HL-60 (cell line): ENCODE data around the gene PDE2A.

Source experiments
- DNase-seq, 2 experiments: peaks; one replicate each; pipeline ENCODE4 v3.0.0-alpha.2; 2010 to 2020; ENCODE audit warnings: low read depth in 1 of 2, low spot score in 1 of 2
- H3K27ac ChIP-seq: fragments of 250-450 bp; sonication (Bioruptor Pico); replicated peaks from 2 replicates; pipeline ENCODE4 v1.5.1; 2020; ENCODE audit warnings: mild to moderate bottlenecking, moderate library complexity
- H3K27me3 ChIP-seq: fragments of 250-450 bp; sonication (Bioruptor Pico); 2 replicates; pipeline ENCODE4 v1.5.1; 2021; ENCODE audit warnings: mild to moderate bottlenecking, moderate library complexity; ENCODE audit not compliant: insufficient read depth, poor library complexity, severe bottlenecking
- H3K4me3 ChIP-seq: replicated peaks from 2 replicates; pipeline ENCODE4 v1.5.1; 2011; ENCODE audit warnings: mild to moderate bottlenecking, control low read depth, low read length; ENCODE audit not compliant: insufficient read depth
- GABPA ChIP-seq: IDR thresholded peaks from 2 replicates; pipeline ENCODE4 v1.6.1; 2012; ENCODE audit warnings: low read depth
- POLR2AphosphoS5 ChIP-seq: IDR thresholded peaks from 2 replicates; pipeline ENCODE4 v1.6.1; 2012; ENCODE audit warnings: low read depth
- SPI1 ChIP-seq: IDR thresholded peaks from 2 replicates; pipeline ENCODE4 v1.6.1; 2012; ENCODE audit warnings: low read depth, mild to moderate bottlenecking, borderline replicate concordance
- TF ChIP-seq, protein P1 (sequence below): IDR thresholded peaks from 2 replicates; pipeline ENCODE4 v1.6.1; 2012; ENCODE audit warnings: low read depth; ENCODE audit not compliant: insufficient replicate concordance
- TF ChIP-seq, protein P2 (sequence below): IDR thresholded peaks from one replicate; pipeline ENCODE4 v1.5.1; 2011; ENCODE audit warnings: low read length, control low read depth, inconsistent platforms; ENCODE audit not compliant: insufficient read depth

Gene PDE2A

DNA sequence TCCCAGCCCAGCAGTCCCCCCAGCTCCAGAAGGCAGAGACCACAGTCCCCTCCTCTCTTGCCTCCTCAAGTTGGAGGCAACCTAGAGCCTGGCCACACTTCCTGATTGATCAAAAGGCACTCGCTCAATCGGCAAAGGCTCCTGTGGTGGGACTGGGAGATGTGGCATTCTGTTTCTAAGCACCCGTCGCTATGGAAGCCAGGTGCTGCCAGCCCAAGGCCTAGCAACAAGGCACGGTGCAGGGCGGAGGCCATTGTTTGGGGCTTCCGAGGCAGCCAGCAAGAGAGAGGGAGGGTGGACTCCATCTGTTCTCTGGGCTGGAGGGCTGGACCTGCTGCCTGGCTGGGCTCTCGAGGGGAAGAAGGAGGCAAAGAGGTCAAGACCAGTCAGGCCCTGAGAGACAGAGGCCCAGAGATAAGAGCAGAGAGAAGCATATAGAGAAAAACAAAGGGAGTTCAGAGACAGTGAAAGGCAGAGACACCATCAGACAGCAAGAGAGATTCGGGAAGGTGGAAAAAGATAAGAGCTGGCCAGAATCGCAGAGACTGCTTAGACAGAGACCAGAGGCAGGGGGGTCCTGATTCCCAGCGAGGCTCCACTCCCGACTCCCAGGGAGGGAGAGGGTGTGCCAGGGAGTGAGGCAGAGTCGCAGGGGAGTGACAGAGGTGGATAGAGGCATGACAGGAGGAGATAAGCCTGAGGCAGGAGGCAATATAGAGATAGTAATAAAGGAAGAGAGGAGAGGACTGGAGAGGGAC lies 21.2 kb downstream of the PDE2A start:
- no peak overlapping the region for H3K27ac ChIP-seq
- no peaks in the 10 kb centered on the region for H3K27me3 ChIP-seq
- no peak overlapping the region for H3K4me3 ChIP-seq
- no peak for DNase-seq
- TF ChIP-seq, protein P1, sequence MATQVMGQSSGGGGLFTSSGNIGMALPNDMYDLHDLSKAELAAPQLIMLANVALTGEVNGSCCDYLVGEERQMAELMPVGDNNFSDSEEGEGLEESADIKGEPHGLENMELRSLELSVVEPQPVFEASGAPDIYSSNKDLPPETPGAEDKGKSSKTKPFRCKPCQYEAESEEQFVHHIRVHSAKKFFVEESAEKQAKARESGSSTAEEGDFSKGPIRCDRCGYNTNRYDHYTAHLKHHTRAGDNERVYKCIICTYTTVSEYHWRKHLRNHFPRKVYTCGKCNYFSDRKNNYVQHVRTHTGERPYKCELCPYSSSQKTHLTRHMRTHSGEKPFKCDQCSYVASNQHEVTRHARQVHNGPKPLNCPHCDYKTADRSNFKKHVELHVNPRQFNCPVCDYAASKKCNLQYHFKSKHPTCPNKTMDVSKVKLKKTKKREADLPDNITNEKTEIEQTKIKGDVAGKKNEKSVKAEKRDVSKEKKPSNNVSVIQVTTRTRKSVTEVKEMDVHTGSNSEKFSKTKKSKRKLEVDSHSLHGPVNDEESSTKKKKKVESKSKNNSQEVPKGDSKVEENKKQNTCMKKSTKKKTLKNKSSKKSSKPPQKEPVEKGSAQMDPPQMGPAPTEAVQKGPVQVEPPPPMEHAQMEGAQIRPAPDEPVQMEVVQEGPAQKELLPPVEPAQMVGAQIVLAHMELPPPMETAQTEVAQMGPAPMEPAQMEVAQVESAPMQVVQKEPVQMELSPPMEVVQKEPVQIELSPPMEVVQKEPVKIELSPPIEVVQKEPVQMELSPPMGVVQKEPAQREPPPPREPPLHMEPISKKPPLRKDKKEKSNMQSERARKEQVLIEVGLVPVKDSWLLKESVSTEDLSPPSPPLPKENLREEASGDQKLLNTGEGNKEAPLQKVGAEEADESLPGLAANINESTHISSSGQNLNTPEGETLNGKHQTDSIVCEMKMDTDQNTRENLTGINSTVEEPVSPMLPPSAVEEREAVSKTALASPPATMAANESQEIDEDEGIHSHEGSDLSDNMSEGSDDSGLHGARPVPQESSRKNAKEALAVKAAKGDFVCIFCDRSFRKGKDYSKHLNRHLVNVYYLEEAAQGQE = no peak
- TF ChIP-seq GABPA = no peak
- no peak for TF ChIP-seq SPI1
- no peak for TF ChIP-seq POLR2AphosphoS5
- TF ChIP-seq, protein P2, sequence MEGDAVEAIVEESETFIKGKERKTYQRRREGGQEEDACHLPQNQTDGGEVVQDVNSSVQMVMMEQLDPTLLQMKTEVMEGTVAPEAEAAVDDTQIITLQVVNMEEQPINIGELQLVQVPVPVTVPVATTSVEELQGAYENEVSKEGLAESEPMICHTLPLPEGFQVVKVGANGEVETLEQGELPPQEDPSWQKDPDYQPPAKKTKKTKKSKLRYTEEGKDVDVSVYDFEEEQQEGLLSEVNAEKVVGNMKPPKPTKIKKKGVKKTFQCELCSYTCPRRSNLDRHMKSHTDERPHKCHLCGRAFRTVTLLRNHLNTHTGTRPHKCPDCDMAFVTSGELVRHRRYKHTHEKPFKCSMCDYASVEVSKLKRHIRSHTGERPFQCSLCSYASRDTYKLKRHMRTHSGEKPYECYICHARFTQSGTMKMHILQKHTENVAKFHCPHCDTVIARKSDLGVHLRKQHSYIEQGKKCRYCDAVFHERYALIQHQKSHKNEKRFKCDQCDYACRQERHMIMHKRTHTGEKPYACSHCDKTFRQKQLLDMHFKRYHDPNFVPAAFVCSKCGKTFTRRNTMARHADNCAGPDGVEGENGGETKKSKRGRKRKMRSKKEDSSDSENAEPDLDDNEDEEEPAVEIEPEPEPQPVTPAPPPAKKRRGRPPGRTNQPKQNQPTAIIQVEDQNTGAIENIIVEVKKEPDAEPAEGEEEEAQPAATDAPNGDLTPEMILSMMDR = no peak

DNA sequence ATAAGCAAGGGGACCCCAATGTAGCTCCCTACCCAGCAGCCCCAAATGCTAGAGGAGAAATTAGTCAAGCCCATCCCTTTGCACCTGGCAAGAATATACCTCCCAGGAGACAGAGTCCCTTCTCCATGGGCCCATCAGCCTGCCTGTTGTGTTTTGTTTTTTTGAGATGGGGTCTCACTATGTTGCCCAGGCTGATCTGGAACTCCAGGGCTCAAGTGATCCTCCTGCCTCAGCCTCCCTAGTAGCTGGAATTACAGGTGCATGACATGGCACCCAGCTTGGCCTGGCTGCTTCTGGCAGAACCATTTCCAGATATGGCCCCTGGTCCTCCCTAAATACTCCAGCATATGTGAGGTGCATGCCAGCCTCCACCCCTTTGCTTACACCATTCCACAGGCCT lies 22.1 kb downstream of the PDE2A start:
- Histone ChIP-seq H3K4me3 (no peak overlapping the region), H3K27me3 (no peaks in the 10 kb centered on the region), H3K27ac (no peak overlapping the region)
- no peak for DNase-seq
- TF ChIP-seq SPI1 = no peak

DNA sequence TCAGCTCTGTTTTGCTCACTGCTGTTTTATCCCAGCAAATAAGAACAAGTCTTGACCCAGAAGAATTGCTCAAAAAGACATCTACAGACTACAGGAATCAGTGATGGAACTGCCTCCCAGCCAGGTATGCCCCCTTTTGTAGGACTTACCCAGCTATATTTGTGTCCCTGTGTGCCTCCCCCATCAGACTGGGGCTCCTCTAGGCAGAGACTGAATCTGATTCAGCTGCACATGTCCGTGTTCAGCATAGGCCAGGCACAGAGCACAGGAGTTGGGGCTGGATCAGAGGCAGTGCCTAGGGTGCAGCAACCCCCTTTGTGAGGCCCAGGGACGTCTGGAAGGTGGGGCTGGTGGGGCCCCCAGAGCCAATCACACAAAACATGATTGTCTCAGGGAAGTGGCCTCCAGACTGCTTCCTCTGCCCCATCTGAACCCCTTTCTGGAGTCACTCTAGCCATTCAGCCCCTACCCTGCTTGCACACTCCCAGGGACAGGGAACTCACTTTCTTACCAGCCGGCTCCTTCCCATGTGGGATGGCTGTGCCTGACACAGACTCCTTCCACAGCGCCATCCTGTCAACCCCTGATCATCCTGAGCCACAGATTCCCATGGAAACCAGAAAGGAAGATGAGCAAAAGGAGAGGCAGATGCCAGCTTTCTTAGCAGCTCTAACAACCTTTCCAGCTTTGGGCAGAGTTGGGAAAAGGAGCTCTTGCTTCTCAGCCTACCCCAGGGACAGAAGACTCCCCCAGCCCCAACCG lies 24.8 kb downstream of the PDE2A start:
- TF ChIP-seq GABPA (no peak), POLR2AphosphoS5 (no peak), SPI1 (no peak)
- TF ChIP-seq, protein P1 = no peak
- TF ChIP-seq, protein P2 = no peak
- no peak for DNase-seq
- H3K4me3 ChIP-seq = no peak overlapping the region
- no peak overlapping the region for H3K27ac ChIP-seq
- no peaks in the 10 kb centered on the region for H3K27me3 ChIP-seq

DNA sequence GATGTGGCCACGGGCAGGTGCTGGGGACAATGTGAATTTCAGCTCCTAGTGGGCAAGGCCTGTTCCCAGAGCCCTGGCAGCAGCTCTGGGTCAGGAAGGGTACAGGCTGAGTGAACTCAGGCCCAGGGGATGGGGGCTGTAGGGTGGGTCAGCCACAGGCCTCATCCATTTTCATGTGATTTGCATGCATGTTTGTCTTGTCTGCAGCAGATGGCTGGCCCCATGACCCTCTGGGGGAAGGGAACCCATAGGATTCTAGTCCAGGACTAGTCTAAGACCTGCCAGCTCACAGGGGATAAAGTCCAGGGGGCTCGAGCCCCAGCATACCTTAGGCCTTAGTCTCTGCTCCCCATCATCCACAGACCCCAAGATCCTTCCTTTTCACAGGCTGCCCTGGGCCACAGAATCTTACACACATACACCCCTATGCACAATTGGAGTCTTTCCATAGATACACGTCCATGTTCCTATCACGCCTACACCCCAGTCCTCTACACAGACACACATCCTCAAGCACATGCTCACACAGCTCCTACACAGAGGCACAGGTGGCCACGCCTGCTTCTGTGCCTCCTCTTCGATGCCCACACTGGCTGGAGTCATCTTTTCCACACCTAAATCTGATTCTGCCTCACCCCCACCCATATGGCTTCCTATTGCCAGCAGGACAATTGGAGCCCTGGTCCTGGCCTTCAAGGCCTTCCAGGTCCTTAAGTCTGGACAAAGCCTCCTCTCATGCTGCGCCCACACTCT lies 25.7 kb downstream of the PDE2A start:
- Histone ChIP-seq H3K27ac (no peak overlapping the region), H3K4me3 (no peak overlapping the region), H3K27me3 (no peaks in the 10 kb centered on the region)
- TF ChIP-seq POLR2AphosphoS5 (no peak), GABPA (no peak)
- DNase-seq = no peak
